GM12873 (cell line): ENCODE results near the gene EPHB1.

ENCODE experiments used
- TF ChIP-seq, protein P1 (sequence below): IDR thresholded peaks from 2 replicates; pipeline ENCODE4 v1.5.1; 2012; ENCODE audit warnings: low read depth, mild to moderate bottlenecking, moderate library complexity, low read length, control low read depth; ENCODE audit not compliant: insufficient read depth; ENCODE audit errors: missing control alignments

EPHB1 gene

DNA sequence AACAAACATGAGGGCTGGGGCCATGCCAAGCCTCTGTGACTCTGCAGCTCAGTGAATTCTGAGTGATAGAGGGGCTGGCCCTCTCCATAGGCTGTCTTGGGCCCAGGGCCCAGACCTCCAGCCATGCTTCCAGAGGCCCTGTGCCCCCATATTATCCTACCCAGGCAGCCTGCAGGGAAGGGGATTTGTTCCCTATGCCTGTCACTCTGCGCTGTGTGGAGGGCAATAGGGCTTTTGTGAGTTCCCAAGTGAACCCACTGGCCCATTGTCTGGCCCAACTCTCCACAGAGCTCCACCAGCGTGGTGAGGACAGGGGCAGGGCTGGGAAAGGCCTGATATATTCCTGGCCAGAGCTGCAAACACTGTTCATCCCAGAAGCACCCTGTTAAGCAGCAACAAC, 113.2 kb downstream of the EPHB1 start:
- TF ChIP-seq, protein P1, sequence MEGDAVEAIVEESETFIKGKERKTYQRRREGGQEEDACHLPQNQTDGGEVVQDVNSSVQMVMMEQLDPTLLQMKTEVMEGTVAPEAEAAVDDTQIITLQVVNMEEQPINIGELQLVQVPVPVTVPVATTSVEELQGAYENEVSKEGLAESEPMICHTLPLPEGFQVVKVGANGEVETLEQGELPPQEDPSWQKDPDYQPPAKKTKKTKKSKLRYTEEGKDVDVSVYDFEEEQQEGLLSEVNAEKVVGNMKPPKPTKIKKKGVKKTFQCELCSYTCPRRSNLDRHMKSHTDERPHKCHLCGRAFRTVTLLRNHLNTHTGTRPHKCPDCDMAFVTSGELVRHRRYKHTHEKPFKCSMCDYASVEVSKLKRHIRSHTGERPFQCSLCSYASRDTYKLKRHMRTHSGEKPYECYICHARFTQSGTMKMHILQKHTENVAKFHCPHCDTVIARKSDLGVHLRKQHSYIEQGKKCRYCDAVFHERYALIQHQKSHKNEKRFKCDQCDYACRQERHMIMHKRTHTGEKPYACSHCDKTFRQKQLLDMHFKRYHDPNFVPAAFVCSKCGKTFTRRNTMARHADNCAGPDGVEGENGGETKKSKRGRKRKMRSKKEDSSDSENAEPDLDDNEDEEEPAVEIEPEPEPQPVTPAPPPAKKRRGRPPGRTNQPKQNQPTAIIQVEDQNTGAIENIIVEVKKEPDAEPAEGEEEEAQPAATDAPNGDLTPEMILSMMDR = no peak

DNA sequence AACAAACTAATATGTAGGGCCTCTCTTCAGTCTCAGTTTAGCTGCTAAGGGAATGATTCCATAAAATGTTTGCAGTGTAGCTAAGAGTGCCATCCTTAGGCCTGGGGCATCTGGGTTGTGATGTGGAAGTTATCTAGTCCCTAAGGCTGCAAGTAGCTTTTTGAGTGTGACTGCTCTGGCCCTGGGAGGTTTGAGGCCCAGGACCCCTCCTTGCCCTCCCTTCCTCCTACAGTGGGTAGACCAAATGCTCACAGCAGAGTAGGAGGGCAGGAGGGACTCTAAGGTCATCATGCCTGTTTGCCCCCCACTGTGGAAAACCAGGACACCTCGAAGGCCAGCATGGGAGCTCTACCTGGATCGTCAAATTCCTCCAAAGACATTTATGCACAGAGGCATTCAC, 115.0 kb downstream of the EPHB1 start:
- TF ChIP-seq, protein P1 = no peak

DNA sequence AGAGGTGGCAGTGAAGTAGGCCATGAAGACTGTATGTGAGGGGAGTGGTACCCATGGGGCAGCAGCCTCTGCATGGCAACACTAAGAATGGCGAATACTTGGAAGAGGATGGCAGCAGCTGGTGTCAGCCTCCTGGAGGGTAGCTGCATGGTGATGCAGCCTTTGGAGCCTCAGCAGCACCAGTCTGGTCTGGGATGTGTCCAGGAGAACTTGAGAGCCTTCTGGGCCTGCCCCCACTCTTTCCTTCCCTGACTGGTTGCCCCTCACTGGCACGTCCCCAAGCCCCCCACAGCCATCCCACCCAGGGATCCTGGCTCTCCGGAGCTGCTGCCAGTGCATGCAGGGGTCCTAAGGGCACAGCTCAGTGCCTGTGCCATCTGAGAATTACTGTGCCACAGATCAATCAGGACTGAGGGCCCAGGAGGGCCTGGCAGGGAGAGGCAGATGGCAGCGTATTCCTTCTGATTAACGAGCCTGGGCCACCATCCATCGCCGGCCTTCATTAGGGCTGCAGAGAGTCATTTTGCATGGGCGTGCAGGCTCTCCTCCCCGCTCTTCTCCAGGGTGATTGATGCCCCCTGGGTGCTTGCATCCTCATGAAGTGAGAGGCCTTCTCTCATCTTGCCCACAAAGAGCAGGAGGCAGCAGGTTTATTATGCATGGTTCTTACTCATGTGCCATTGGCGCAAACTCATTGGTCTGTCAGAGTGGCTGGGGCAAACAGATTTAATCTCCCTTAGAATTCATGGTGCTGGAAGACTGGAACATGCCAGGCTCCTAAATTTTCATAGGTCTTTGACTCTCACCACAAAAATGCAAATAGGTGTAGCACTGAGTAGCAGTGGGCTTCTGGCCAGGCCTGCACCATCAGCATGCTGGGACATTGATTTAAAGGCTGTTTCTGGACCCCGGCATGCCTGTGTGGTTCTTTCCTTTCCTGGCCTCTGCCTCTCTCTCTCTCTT, 116.8 kb downstream of the EPHB1 start:
- TF ChIP-seq, protein P1 = no peak

DNA sequence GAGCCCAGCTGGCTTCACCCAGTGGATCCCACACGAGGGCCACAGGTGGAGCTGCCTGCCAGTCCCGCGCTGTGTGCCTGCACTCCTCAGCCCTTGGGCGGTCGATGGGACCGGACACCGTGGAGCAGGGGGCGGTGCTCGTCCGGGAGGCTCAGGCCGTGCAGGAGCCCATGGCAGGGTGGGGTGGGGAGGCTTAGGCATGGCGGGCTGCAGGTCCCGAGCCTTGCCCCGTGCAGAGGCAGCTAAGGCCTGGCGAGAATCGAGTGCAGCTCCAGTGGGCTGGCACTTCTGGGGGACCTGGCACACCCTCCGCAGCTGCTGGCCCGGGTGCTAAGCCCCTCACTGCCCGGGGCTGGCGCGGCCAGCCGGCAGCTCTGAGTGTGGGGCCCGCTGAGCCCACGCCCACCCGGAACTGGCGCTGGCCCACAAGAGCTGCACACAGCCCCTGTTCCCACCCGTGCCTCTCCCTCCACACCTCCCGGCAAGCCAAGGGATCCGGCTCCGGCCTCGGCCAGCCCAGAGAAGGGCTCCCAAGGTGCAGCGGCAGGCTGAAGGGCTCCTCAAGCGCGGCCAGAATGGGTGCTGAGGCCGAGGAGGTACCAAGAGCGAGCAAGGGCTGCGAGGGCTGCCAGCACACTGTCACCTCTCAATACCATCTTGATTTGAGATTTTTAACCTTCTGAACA, 121.4 kb downstream of the EPHB1 start:
- TF ChIP-seq, protein P1 = no peak

DNA sequence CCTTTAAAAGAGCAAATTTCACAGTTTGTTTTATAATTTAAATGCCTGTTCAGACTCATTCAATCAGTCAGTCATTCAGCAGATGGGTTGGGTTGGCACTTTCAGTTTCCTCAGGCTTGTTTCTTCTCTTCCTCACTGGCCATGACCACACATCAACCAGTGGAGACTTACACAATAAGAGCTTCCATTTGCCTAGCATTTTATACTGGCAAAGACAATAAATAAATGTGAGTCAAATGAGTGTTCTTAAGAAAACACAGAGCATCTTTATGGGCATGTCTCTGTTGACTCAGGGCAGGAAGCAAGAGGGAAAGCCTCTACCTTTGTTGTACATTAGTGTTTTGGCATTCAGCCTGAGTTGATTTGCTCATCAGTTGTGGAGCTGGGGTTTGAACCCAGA, 122.6 kb downstream of the EPHB1 start:
- TF ChIP-seq, protein P1 = no peak

DNA sequence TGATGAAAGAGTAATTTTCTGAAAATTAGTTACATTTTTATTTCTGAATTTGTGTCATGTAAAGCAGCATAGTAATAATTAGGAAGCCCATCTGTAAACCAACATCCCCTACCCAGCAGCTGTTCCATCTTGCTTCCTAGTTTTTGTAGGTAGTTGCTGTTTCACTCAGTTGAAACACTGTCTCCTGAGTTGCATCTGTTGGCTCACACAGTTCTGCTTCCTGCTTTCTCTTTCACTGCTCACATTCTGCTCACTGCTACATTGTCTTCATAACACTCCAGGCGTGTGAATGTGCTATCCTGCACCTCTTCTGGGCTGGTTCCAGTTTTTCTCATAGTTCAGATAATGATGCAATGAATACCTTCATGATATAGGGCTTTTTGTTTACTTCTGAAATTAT, 123.4 kb downstream of the EPHB1 start:
- TF ChIP-seq, protein P1 = no peak

DNA sequence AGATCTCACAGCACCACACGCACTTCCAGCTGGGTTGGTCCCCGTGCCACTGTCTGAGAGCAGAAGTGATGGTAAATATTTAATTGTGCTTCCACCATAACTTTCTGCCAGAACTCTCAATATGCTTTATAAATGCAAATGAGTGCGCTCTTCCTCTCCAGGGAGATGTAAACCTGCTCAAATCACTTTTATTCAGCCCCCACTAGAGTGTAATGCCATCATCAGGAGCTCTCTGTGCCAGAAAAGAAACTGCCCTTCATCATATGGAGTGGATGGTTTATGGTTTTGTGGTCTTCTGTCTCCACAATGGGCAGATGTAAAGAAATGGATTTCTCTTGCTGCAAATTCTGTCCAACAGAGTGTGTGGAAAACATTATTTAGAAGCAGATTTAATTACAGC, 127.0 kb downstream of the EPHB1 start:
- TF ChIP-seq, protein P1 = no peak
